Measurements from ENCODE around the gene HIVEP3.

HIVEP3 gene

DNA sequence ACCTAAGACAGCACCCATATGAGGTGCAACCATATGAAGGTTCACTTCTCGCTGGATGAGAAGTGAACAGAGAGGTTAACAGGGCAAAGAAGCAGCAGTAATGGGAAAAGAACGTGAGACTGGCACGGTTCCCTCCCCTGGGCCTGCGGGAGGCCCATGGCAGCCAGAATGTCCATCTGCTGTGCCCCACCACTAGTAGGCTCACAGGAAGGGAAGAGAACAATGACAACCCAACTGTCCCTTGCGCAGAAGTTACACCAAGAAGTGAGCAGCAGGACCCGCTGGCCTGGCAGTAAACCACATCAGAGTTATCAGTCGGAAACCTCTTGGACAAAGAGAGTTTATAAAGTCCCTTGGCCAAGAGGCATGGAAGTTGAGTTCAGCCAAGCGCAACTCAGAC is 11.3 kb downstream of the HIVEP3 start:
- TF ChIP-seq ZNF843 (tag by site-specific recombination; IDR thresholded peaks at IDR 0.05): no peak
- no peak for TF ChIP-seq ZSCAN18 (tag by site-specific recombination; IDR thresholded peaks at IDR 0.05)
- TF ChIP-seq ZNF112 (tag by site-specific recombination; IDR thresholded peaks at IDR 0.05): no peak
- TF ChIP-seq KLF10 (tag by site-specific recombination; IDR thresholded peaks at IDR 0.05): no peak
- TF ChIP-seq ZNF747 (tag by site-specific recombination; IDR thresholded peaks at IDR 0.05): no peak
- no peak for TF ChIP-seq ZNF76 (tag by site-specific recombination; IDR thresholded peaks at IDR 0.05; ENCODE audit: borderline replicate concordance, low read depth)
- no peak for TF ChIP-seq ZNF776 (tag by site-specific recombination; IDR thresholded peaks at IDR 0.05; ENCODE audit: borderline replicate concordance)
- TF ChIP-seq SCRT1 (tag by site-specific recombination; IDR thresholded peaks at IDR 0.05; ENCODE audit: borderline replicate concordance): no peak
- no peak for TF ChIP-seq FEZF1 (tag by site-specific recombination; IDR thresholded peaks at IDR 0.05)
- no peak for TF ChIP-seq ZNF558 (tag by site-specific recombination; IDR thresholded peaks at IDR 0.05)
- no peak for TF ChIP-seq SP3 (tag by site-specific recombination; IDR thresholded peaks at IDR 0.05)
- no peak for TF ChIP-seq BCL11A (tag by site-specific recombination; IDR thresholded peaks at IDR 0.05; ENCODE audit: low read depth)
- no peak for TF ChIP-seq RBAK (tag by site-specific recombination; IDR thresholded peaks at IDR 0.05)
- TF ChIP-seq KLF17 (tag by site-specific recombination; IDR thresholded peaks at IDR 0.05): no peak
- TF ChIP-seq GLIS1 (tag by site-specific recombination; IDR thresholded peaks at IDR 0.05): no peak
- no peak for TF ChIP-seq ZNF426 (tag by site-specific recombination; IDR thresholded peaks at IDR 0.05)
- TF ChIP-seq ZBTB44 (tag by site-specific recombination; IDR thresholded peaks at IDR 0.05): no peak
- TF ChIP-seq ZIC2 (tag by site-specific recombination; IDR thresholded peaks at IDR 0.05): no peak
- no peak for TF ChIP-seq ZSCAN30 (tag by site-specific recombination; IDR thresholded peaks at IDR 0.05)
- H3K4me1 ChIP-seq (ENCODE audit: control insufficient read depth, insufficient read depth, low read length): no peaks in the 10 kb centered on the region
- no peak overlapping the region for H3K4me3 ChIP-seq (ENCODE audit: low read depth, low read length)
- no peak overlapping the region for H3K27ac ChIP-seq (ENCODE audit: extremely low read depth, low read depth, low read length)
- H3K9me3 ChIP-seq (ENCODE audit: control insufficient read depth, insufficient read depth, low read depth, low read length): no peaks in the 10 kb centered on the region; the same call in 1 of the 2 replicates
- ChIA-PET CTCF (no interaction called here), POLR2A (no interaction called here)
- H3K36me3 ChIP-seq (ENCODE audit: control insufficient read depth in 2 of 2, insufficient read depth in 1 of 2, low read length in 2 of 2): no peaks in the 10 kb centered on the region

- CTCF ChIA-PET: no interaction called here
- Histone ChIP-seq H3K4me3 (ENCODE audit: low read depth, low read length) (no peak overlapping the region), H3K27ac (ENCODE audit: extremely low read depth, low read depth, low read length) (no peak overlapping the region), H3K36me3 (ENCODE audit: control insufficient read depth in 2 of 2, insufficient read depth in 1 of 2, low read length in 2 of 2) (no peaks in the 10 kb centered on the region), H3K4me1 (ENCODE audit: control insufficient read depth, insufficient read depth, low read length) (no peaks in the 10 kb centered on the region), H3K9me3 (ENCODE audit: control insufficient read depth, insufficient read depth, low read depth, low read length) (no peaks in the 10 kb centered on the region; the same call in 1 of the 2 replicates)
- POLR2A ChIA-PET: no interaction called here
- TF ChIP-seq ZNF707 (tag by site-specific recombination; IDR thresholded peaks at IDR 0.05): no peak
- TF ChIP-seq KLF8 (tag by site-specific recombination; IDR thresholded peaks at IDR 0.05): no peak
- no peak for TF ChIP-seq EGR2 (tag by site-specific recombination; IDR thresholded peaks at IDR 0.05; ENCODE audit: low read depth)
- TF ChIP-seq ZNF248 (tag by site-specific recombination; IDR thresholded peaks at IDR 0.05): no peak
- no peak for TF ChIP-seq ZNF596 (tag by site-specific recombination; IDR thresholded peaks at IDR 0.05)
- TF ChIP-seq, protein P1, sequence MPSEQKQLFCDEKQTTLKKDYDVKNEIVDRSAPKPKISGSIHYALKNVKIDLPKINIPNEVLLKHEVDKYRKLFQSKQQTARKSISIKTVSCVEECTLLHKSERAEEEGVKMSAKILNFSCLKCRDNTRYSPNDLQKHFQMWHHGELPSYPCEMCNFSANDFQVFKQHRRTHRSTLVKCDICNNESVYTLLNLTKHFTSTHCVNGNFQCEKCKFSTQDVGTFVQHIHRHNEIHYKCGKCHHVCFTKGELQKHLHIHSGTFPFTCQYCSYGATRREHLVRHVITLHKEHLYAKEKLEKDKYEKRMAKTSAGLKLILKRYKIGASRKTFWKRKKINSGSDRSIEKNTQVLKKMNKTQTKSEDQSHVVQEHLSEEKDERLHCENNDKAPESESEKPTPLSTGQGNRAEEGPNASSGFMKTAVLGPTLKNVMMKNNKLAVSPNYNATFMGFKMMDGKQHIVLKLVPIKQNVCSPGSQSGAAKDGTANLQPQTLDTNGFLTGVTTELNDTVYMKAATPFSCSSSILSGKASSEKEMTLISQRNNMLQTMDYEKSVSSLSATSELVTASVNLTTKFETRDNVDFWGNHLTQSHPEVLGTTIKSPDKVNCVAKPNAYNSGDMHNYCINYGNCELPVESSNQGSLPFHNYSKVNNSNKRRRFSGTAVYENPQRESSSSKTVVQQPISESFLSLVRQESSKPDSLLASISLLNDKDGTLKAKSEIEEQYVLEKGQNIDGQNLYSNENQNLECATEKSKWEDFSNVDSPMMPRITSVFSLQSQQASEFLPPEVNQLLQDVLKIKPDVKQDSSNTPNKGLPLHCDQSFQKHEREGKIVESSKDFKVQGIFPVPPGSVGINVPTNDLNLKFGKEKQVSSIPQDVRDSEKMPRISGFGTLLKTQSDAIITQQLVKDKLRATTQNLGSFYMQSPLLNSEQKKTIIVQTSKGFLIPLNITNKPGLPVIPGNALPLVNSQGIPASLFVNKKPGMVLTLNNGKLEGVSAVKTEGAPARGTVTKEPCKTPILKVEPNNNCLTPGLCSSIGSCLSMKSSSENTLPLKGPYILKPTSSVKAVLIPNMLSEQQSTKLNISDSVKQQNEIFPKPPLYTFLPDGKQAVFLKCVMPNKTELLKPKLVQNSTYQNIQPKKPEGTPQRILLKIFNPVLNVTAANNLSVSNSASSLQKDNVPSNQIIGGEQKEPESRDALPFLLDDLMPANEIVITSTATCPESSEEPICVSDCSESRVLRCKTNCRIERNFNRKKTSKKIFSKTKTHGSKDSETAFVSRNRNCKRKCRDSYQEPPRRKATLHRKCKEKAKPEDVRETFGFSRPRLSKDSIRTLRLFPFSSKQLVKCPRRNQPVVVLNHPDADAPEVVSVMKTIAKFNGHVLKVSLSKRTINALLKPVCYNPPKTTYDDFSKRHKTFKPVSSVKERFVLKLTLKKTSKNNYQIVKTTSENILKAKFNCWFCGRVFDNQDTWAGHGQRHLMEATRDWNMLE (tag by site-specific recombination; conservative IDR thresholded peaks at IDR 0.05; ENCODE audit: low read depth): no peak
- TF ChIP-seq ZFP3 (tag by site-specific recombination; IDR thresholded peaks at IDR 0.05; ENCODE audit: low read depth): no peak
- TF ChIP-seq PRDM6 (tag by site-specific recombination; IDR thresholded peaks at IDR 0.05): no peak
These were observed 11.8 kb downstream of the HIVEP3 start for GRCh38 chr1:41906943-41907342.

Measured in HEK293 (cell line).